ENCODE results near the gene CYP11A1. TPM values are rescaled to one million over a fixed set of nuclear protein-coding genes. Genes with fewer than 3 reads are reported as not detected.

CYP11A1 gene
- polyA plus RNA-seq, 1 donor = 1.0 TPM

- no peak for DNase-seq (ENCODE audit: low read depth)
These were observed 21.0 kb upstream of the CYP11A1 start for GRCh38 chr15:74388363-74388951.

GRCh38 chr15:74387621-74388362 is 20.3 kb upstream of the CYP11A1 start:
- DNase-seq (ENCODE audit: low read depth) = no peak

GRCh38 chr15:74387141-74387541 is 19.7 kb upstream of the CYP11A1 start:
- no peak for DNase-seq (ENCODE audit: low read depth)

- no peak for DNase-seq (ENCODE audit: low read depth)
These were observed 19.2 kb upstream of the CYP11A1 start for GRCh38 chr15:74386496-74387140.

GRCh38 chr15:74385733-74386132 is 18.3 kb upstream of the CYP11A1 start:
- no peak for DNase-seq (ENCODE audit: low read depth)

GRCh38 chr15:74384881-74385643 is 17.6 kb upstream of the CYP11A1 start:
- DNase-seq (ENCODE audit: low read depth) = no peak

GRCh38 chr15:74384566-74384880 is 17.1 kb upstream of the CYP11A1 start:
- DNase-seq (ENCODE audit: low read depth) = no peak

- DNase-seq (ENCODE audit: low read depth) = no peak
These were observed 16.5 kb upstream of the CYP11A1 start for GRCh38 chr15:74383695-74384565.

GRCh38 chr15:74383286-74383685 is 15.8 kb upstream of the CYP11A1 start:
- DNase-seq (ENCODE audit: low read depth) = no peak

- no peak for DNase-seq (ENCODE audit: low read depth)
These were observed 14.8 kb upstream of the CYP11A1 start for GRCh38 chr15:74382004-74382816.

GRCh38 chr15:74381481-74381880 is 14.0 kb upstream of the CYP11A1 start:
- no peak for DNase-seq (ENCODE audit: low read depth)

- DNase-seq (ENCODE audit: low read depth) = no peak
These were observed 13.7 kb upstream of the CYP11A1 start for GRCh38 chr15:74381190-74381453.

- no peak for DNase-seq (ENCODE audit: low read depth)
These were observed 13.1 kb upstream of the CYP11A1 start for GRCh38 chr15:74380361-74381189.

GRCh38 chr15:74378848-74379247 is 11.4 kb upstream of the CYP11A1 start:
- no peak for DNase-seq (ENCODE audit: low read depth)

- no peak for DNase-seq (ENCODE audit: low read depth)
These were observed 10.7 kb upstream of the CYP11A1 start for GRCh38 chr15:74377831-74378766.

- DNase-seq (ENCODE audit: low read depth) = no peak
These were observed 9.6 kb upstream of the CYP11A1 start for GRCh38 chr15:74376825-74377581.

- no peak for DNase-seq (ENCODE audit: low read depth)
These were observed 8.8 kb upstream of the CYP11A1 start for GRCh38 chr15:74376226-74376625.

- no peak for DNase-seq (ENCODE audit: low read depth)
These were observed 7.9 kb upstream of the CYP11A1 start for GRCh38 chr15:74375303-74375693.
